Subcutaneous adipose tissue (tissue), 4 donors: ENCODE data around the gene COQ10A. TPM values are rescaled to one million over a fixed set of nuclear protein-coding genes. Genes with fewer than 3 reads are reported as not detected.

Experiments used
- total RNA-seq, 4 donors: library from RNA; depleted of rRNA; stranded (reverse); fragments of >200 nt; gene quantifications; one replicate each; pipeline ENCODE4 v1.1.0, GENCODE V29; 2016
- TF ChIP-seq, protein P1 (sequence below): fragments of 450-650 bp; IDR thresholded peaks from one replicate; pipeline ENCODE4 v1.5.1; 2016; ENCODE audit warnings: low read depth, mild to moderate bottlenecking, control low read depth, antibody characterized with exemption, moderate library complexity

COQ10A gene
- total RNA-seq, 4 donors from 2014 or later: 9.3 to 18.3 (median 12.4) TPM

DNA sequence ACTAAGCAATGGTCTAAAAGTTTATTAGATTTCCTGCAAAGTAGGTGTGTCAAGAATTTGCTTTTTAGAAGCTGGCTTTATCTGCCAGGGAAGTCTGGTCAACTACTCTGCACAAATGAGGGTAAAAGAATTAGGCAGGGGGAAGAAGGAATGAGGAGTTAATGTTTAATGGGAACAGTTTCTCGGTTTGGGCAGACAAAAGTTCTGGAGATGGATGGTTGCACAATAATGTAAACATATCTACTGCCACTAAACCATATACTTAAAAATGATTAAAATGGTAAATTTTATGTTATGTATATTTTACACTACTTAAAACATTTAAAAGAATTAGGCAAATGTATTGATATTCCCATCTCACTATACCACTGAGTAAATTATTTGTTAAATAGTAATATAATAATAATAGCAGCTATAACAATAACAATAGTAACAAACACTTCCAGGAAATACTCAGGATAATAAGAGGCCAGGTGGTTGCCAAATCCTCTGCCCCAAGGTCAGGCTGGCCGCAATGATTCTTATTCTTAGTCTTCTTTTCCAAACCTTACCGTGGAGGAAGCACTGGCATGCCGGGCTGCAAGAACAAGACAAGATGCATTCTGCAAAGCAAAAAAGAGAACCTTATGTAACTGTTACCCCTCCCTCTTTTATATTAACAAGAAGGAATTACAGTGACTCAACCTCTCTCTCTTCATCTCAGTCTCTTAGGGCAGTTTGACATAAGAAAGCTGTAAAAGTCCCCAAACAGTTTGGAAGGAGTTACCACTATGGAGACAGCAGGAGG lies 19.5 kb downstream of the COQ10A start:
- TF ChIP-seq, protein P1, sequence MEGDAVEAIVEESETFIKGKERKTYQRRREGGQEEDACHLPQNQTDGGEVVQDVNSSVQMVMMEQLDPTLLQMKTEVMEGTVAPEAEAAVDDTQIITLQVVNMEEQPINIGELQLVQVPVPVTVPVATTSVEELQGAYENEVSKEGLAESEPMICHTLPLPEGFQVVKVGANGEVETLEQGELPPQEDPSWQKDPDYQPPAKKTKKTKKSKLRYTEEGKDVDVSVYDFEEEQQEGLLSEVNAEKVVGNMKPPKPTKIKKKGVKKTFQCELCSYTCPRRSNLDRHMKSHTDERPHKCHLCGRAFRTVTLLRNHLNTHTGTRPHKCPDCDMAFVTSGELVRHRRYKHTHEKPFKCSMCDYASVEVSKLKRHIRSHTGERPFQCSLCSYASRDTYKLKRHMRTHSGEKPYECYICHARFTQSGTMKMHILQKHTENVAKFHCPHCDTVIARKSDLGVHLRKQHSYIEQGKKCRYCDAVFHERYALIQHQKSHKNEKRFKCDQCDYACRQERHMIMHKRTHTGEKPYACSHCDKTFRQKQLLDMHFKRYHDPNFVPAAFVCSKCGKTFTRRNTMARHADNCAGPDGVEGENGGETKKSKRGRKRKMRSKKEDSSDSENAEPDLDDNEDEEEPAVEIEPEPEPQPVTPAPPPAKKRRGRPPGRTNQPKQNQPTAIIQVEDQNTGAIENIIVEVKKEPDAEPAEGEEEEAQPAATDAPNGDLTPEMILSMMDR: no peak

DNA sequence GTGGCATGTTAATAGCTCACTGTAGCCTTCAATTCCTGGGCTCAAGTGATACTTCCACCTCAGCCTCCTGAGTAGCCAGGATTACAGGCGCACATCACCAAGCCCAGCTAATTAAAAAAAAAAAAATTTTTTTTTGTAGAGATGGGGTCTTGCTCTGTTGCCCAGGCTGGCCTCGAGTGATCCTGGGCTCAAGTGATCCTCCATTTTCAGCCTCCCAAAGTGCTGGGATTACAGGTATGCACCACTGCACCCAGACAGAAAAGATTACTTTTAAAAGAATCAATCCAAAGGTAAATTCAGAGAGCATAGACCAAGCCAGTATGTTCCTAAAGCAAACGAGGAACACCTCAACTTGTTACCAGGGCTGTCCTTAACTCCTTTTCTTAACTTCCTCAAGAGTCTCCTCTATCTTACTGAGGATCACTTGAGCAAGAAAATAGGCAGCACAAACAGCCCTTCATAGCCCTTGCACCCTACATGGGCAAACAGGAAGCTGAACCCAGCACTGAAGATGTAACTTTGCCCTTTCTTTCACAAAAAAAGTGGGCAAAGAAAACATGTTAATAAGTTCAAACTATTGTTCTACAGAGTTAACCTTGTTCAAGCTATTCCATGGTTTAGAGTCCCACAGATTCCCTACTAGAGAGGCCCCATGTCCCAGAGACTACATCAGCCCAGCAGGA lies 22.1 kb downstream of the COQ10A start:
- TF ChIP-seq, protein P1: no peak

DNA sequence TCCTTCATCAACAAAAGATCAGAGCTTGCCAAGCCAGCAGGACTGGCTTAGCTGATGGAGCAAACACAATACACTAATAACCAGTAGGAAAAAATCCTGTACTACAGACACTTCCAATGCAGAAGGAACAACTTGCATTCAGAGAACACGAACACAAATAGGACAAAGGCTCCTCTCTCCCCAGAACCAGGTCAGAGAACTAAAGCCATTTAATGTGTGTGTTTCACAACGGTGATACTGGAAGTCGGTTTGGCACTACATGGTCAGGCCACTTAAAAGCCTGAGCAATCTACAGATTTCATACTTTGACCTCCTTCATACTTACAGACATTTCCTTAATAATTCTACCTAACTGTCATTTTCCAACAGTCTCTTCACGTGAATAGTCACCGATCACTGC lies 27.1 kb downstream of the COQ10A start:
- TF ChIP-seq, protein P1: no peak

DNA sequence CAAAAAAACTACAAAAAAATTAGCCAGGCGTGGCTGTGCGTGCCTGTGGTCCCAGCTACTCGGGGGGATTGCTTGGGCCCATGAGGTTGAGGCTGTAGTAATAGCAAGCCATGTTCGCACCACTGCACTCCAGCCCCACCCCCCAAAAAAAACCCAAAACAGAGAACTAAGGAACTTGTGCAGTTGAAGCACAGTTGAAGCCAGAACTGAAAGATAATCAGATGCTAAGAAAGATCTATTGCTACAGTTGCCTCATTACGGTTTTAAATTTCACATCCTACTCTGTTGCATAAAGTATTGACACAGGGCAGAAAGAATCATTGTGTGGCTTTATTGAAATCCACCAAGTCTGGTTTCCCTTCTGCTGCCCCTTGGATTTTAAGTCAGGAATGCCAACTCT lies 29.6 kb downstream of the COQ10A start:
- TF ChIP-seq, protein P1: no peak

DNA sequence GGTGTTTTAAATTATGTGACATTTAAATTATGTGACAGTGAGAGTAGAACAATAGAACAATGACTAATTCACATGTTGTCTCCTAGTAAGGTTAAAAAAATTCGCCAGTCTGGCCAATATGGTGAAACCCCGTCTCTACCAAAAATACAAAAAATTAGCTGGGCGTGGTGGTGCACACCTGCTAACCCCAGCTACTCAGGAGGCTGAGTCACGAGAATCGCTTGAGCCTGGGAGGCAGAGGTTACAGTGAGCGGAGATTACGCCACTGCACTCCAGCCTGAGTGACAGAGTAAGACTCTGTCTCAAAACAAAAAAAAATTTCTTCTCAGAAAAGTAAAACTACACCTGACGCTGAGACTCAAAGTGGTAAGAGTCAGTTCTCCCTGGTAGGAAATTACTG lies 30.7 kb downstream of the COQ10A start:
- TF ChIP-seq, protein P1: no peak

DNA sequence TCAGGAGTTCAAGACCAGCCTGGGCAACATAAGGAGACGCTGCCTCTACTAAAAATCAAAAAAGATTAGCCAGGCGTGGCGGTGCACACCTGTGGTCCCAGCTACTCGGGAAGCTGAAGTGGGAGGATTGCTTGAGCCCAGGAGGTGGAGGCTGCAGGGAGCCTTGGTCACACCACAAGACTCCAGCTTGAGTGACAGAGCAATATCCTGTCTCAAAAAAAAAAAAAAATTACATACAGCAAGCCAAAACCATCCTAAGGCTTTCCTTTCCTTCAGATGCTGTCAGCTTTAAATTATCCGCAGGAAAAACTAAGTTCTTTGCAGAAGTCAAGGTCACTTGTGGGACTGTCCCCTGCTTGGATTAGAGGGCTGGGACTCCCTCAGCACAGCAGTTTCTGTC lies 32.1 kb downstream of the COQ10A start:
- TF ChIP-seq, protein P1: no peak

DNA sequence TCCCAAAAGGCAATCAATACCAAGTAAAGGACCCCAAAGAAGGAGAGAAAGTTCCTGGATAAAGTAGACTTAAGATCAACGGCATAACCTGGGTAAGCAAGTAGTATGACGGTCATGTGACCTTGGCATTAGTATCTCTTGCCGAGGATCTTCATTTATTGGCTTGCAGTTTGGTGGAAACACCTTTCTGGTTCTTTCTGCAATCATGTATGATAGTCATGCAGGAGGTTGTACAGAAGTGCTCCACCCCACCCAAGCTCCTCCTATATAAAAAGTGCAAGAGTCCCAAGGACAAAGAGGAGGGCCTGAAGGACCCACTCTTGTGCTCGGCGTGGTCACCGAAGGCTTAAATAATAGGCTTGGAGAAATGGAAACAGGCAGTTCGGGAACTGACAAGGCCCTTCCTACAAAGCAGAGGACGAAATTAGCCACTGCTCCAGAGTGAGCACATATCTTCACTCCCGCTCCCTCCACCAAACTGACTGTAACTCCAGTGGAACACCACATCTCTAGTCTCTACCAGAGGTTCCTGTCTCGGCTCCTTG lies 32.6 kb downstream of the COQ10A start:
- TF ChIP-seq, protein P1: no peak
